SK-N-MC (cell line): Measurements from ENCODE around the gene PLCXD1.
"Not testable (repeated sequence)": the region's sequence is repeated elsewhere in the genome, so short reads cannot be mapped to it uniquely, and the experiment has no call there.

Source experiments
- EZH2 ChIP-seq: fragments of 200-600 bp; sonication (generic); IDR thresholded peaks from one replicate; pipeline ENCODE4 v1.6.1; 2017; ENCODE audit warnings: antibody characterized with exemption
- FOXP2 ChIP-seq: optimal IDR thresholded peaks from 2 replicates; pipeline ENCODE3; 2011; ENCODE audit warnings: mild to moderate bottlenecking, moderate library complexity; ENCODE audit not compliant: insufficient read depth; ENCODE audit errors: extremely low read length, control extremely low read depth
- POLR2AphosphoS5 ChIP-seq: IDR thresholded peaks from 2 replicates; pipeline ENCODE4 v1.6.1; 2012; ENCODE audit warnings: mild to moderate bottlenecking, low read depth, low read length, borderline replicate concordance

DNA sequence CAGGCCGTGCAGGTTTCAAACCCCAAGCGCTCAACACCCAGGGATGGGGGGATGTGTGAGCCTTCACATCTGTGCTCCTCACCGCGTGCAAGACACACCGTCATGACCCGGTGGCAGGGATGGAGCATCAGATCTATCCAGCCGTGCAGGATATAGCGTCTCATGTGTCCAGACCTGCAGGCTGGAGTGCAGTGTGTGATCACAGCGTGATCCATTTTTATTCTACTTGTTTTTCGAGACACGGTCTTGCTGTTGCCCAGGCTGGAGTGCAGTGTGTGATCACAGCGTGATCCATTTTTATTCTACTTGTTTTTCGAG, 70.1 kb downstream of the PLCXD1 start:
- TF ChIP-seq EZH2, POLR2AphosphoS5, FOXP2: not testable (repeated sequence)
